Activated CD4-positive, alpha-beta T cell treated with anti-CD3 and anti-CD28 coated beads, Interleukin-2, amount 10 ng/mL, durations not matched to agents 24 days and 14 days (primary cell): ENCODE measurements around the gene SAMD3. TPM values are rescaled to one million over a fixed set of nuclear protein-coding genes. Genes with fewer than 3 reads are reported as not detected.
"Not testable (repeated sequence)": the region's sequence is repeated elsewhere in the genome, so short reads cannot be mapped to it uniquely, and the experiment has no call there.

ENCODE experiments used
- DNase-seq: peaks from one replicate; pipeline ENCODE4 v3.0.0; 2022
- H3K27ac Mint-ChIP-seq: one replicate; pipeline ENCODE4 v1.8.0; 2022; ENCODE audit warnings: mild to moderate bottlenecking, mixed read lengths
- H3K27me3 Mint-ChIP-seq: one replicate; pipeline ENCODE4 v1.8.0; 2022; ENCODE audit warnings: mixed read lengths
- H3K36me3 Mint-ChIP-seq: one replicate; pipeline ENCODE4 v1.8.0; 2022; ENCODE audit warnings: low read depth, mild to moderate bottlenecking, mixed read lengths
- H3K4me1 Mint-ChIP-seq: one replicate; pipeline ENCODE4 v1.8.0; 2021; ENCODE audit warnings: mixed read lengths
- H3K4me3 Mint-ChIP-seq: one replicate; pipeline ENCODE4 v1.8.0; 2022; ENCODE audit warnings: mild to moderate bottlenecking, moderate library complexity, mixed read lengths
- H3K9me3 Mint-ChIP-seq: one replicate; pipeline ENCODE4 v1.8.0; 2021; ENCODE audit warnings: mixed read lengths
- intact Hi-C: fragments of 100-400 bp; cut with micrococcal nuclease; formaldehyde crosslinking; loops from one replicate; pipeline ENCODE4 v1.15.1; 2023
- total RNA-seq: library from RNA; stranded (reverse); gene quantifications from 2 replicates; pipeline ENCODE4 v1.2.3, GENCODE V29; 2022

SAMD3 gene
- total RNA-seq, 1 donor from 2014 or later, result 2.5 TPM

- H3K4me1 Mint-ChIP-seq, result peaks cover 16% of the 10 kb centered on the region
Measured at GRCh38 chr6:130202782-130203181, 20.0 kb downstream of the SAMD3 start.

GRCh38 chr6:130200020-130200419, 22.7 kb downstream of the SAMD3 start:
- H3K9me3 Mint-ChIP-seq, result peaks cover 14% of the 10 kb centered on the region
- H3K4me1 Mint-ChIP-seq, result peaks cover 14% of the 10 kb centered on the region
- no peak overlapping the region for H3K27ac Mint-ChIP-seq
- DNase-seq, result no peak
- peaks cover 66% of the 10 kb centered on the region for H3K36me3 Mint-ChIP-seq
- H3K4me3 Mint-ChIP-seq, result no peak overlapping the region
- intact Hi-C loops, result loop anchor here (2.0 kb wide), 1 partner anchor 15 kb away; no protein-coding TSS in a partner anchor
- no peaks in the 10 kb centered on the region for H3K27me3 Mint-ChIP-seq

More at GRCh38 chr6:130202782-130203181, 20.0 kb downstream of the SAMD3 start:
- H3K27ac Mint-ChIP-seq, result no peak overlapping the region
- intact Hi-C loops, result no loop called here
- peaks cover 11% of the 10 kb centered on the region for H3K9me3 Mint-ChIP-seq
- no peak for DNase-seq
- no peak overlapping the region for H3K4me3 Mint-ChIP-seq
- H3K36me3 Mint-ChIP-seq, result peaks cover 69% of the 10 kb centered on the region
- H3K27me3 Mint-ChIP-seq, result no peaks in the 10 kb centered on the region

- Mint-ChIP-seq H3K36me3 (peaks cover 66% of the 10 kb centered on the region), H3K4me1 (peaks cover 16% of the 10 kb centered on the region), H3K27ac (no peak overlapping the region), H3K9me3 (peaks cover 22% of the 10 kb centered on the region), H3K4me3 (no peak overlapping the region), H3K27me3 (no peaks in the 10 kb centered on the region)
- DNase-seq, result no peak
- intact Hi-C loops, result no loop called here
Measured at GRCh38 chr6:130198483-130199035, 24.2 kb downstream of the SAMD3 start.

- peaks cover 22% of the 10 kb centered on the region for H3K9me3 Mint-ChIP-seq
- intact Hi-C loops, H3K27ac Mint-ChIP-seq, H3K4me3 Mint-ChIP-seq, DNase-seq, H3K27me3 Mint-ChIP-seq: not testable (repeated sequence)
- peaks cover 67% of the 10 kb centered on the region for H3K36me3 Mint-ChIP-seq
- peaks cover 11% of the 10 kb centered on the region for H3K4me1 Mint-ChIP-seq
Measured at GRCh38 chr6:130197816-130198482, 24.8 kb downstream of the SAMD3 start.

- Mint-ChIP-seq H3K36me3 (peaks cover 66% of the 10 kb centered on the region), H3K9me3 (peaks cover 22% of the 10 kb centered on the region)
- H3K4me1 Mint-ChIP-seq, H3K27ac Mint-ChIP-seq, DNase-seq, H3K27me3 Mint-ChIP-seq, H3K4me3 Mint-ChIP-seq, intact Hi-C loops: not testable (repeated sequence)
Measured at GRCh38 chr6:130194434-130194833, 28.3 kb downstream of the SAMD3 start.

GRCh38 chr6:130190701-130191690, 31.8 kb downstream of the SAMD3 start:
- peaks cover 64% of the 10 kb centered on the region for H3K36me3 Mint-ChIP-seq
- H3K9me3 Mint-ChIP-seq, result peaks cover 22% of the 10 kb centered on the region
- no peak for DNase-seq
- intact Hi-C loops, result no loop called here
- H3K27me3 Mint-ChIP-seq, result no peaks in the 10 kb centered on the region
- H3K4me1 Mint-ChIP-seq, result peaks cover 18% of the 10 kb centered on the region
- no peak overlapping the region for H3K4me3 Mint-ChIP-seq
- no peak overlapping the region for H3K27ac Mint-ChIP-seq

- Mint-ChIP-seq H3K4me3 (no peak overlapping the region), H3K27ac (no peak overlapping the region), H3K27me3 (no peaks in the 10 kb centered on the region), H3K4me1 (peaks cover 21% of the 10 kb centered on the region), H3K9me3 (peaks cover 17% of the 10 kb centered on the region), H3K36me3 (peaks cover 60% of the 10 kb centered on the region)
- no peak for DNase-seq
- intact Hi-C loops, result no loop called here
Measured at GRCh38 chr6:130189531-130190397, 33.0 kb downstream of the SAMD3 start.

GRCh38 chr6:130188207-130188899, 34.4 kb downstream of the SAMD3 start:
- peaks cover 53% of the 10 kb centered on the region for H3K36me3 Mint-ChIP-seq
- no peak for DNase-seq
- H3K9me3 Mint-ChIP-seq, result peaks cover 11% of the 10 kb centered on the region
- H3K27me3 Mint-ChIP-seq, result no peaks in the 10 kb centered on the region
- H3K4me1 Mint-ChIP-seq, result peaks cover 27% of the 10 kb centered on the region
- H3K4me3 Mint-ChIP-seq, result no peak overlapping the region
- H3K27ac Mint-ChIP-seq, result no peak overlapping the region
- intact Hi-C loops, result no loop called here

GRCh38 chr6:130187335-130188206, 35.2 kb downstream of the SAMD3 start:
- no peaks in the 10 kb centered on the region for H3K27me3 Mint-ChIP-seq
- intact Hi-C loops, result loop anchor here (2.0 kb wide), 1 partner anchor 35 kb away; the partner anchor contains the start of gene SAMD3
- no peak overlapping the region for H3K27ac Mint-ChIP-seq
- no peak for DNase-seq
- H3K4me3 Mint-ChIP-seq, result no peak overlapping the region
- peaks cover 11% of the 10 kb centered on the region for H3K9me3 Mint-ChIP-seq
- peaks cover 49% of the 10 kb centered on the region for H3K36me3 Mint-ChIP-seq
- peaks cover 35% of the 10 kb centered on the region for H3K4me1 Mint-ChIP-seq

GRCh38 chr6:130185658-130186057, 37.1 kb downstream of the SAMD3 start:
- peaks cover 6% of the 10 kb centered on the region for H3K9me3 Mint-ChIP-seq
- peaks cover 52% of the 10 kb centered on the region for H3K36me3 Mint-ChIP-seq
- H3K4me3 Mint-ChIP-seq, result no peak overlapping the region
- no peak for DNase-seq
- peaks cover 37% of the 10 kb centered on the region for H3K4me1 Mint-ChIP-seq
- no peak overlapping the region for H3K27ac Mint-ChIP-seq
- no peaks in the 10 kb centered on the region for H3K27me3 Mint-ChIP-seq
- intact Hi-C loops, result loop anchor here (2.0 kb wide), 1 partner anchor 37 kb away; the partner anchor contains the start of gene SAMD3

- peak overlapping the region; percentile 83 for H3K4me3 Mint-ChIP-seq
- no peaks in the 10 kb centered on the region for H3K27me3 Mint-ChIP-seq
- peaks cover 36% of the 10 kb centered on the region for H3K4me1 Mint-ChIP-seq
- intact Hi-C loops, result loop anchor here (2.0 kb wide), 1 partner anchor 45 kb away; no protein-coding TSS in a partner anchor
- peaks cover 3% of the 10 kb centered on the region for H3K9me3 Mint-ChIP-seq
- H3K36me3 Mint-ChIP-seq, result peaks cover 47% of the 10 kb centered on the region
- DNase-seq, result peak; percentile 83
- peak overlapping the region; percentile 90 for H3K27ac Mint-ChIP-seq
Measured at GRCh38 chr6:130183271-130184222, 39.2 kb downstream of the SAMD3 start.
